HEK293 (cell line): Measurements from ENCODE around the gene RILPL1.

Experiments used
- ATF2 ChIP-seq: fragments of 450-650 bp; formaldehyde crosslinking; IDR thresholded peaks from 2 replicates; pipeline ENCODE4 v1.5.1; 2016; ENCODE audit warnings: missing biosample characterization, missing genetic modification characterization, low read depth
- CTCF ChIP-seq: fragments of 450-650 bp; formaldehyde crosslinking; IDR thresholded peaks from 2 replicates; pipeline ENCODE4 v1.5.1; 2016; ENCODE audit warnings: missing biosample characterization, missing genetic modification characterization
- MEIS1 ChIP-seq: sonication (generic); formaldehyde crosslinking; IDR thresholded peaks from 2 replicates; pipeline ENCODE4 v1.8.1; 2022; ENCODE audit warnings: missing genetic modification reagents, mild to moderate bottlenecking, borderline replicate concordance
- MZF1 ChIP-seq: fragments of 450-650 bp; formaldehyde crosslinking; IDR thresholded peaks from 2 replicates; pipeline ENCODE4 v1.5.1; 2017; ENCODE audit warnings: missing biosample characterization, missing genetic modification characterization, borderline replicate concordance
- ZBTB1 ChIP-seq: fragments of 450-650 bp; formaldehyde crosslinking; IDR thresholded peaks from 2 replicates; pipeline ENCODE4 v1.5.1; 2016; ENCODE audit warnings: missing biosample characterization, missing genetic modification characterization
- ZNF169 ChIP-seq: fragments of 450-650 bp; formaldehyde crosslinking; IDR thresholded peaks from 2 replicates; pipeline ENCODE4 v1.5.1; 2016; ENCODE audit warnings: missing biosample characterization, missing genetic modification characterization
- ZNF223 ChIP-seq: fragments of 450-650 bp; formaldehyde crosslinking; IDR thresholded peaks from 2 replicates; pipeline ENCODE4 v1.5.1; 2016; ENCODE audit warnings: missing biosample characterization, missing genetic modification characterization
- ZNF266 ChIP-seq: fragments of 450-650 bp; formaldehyde crosslinking; IDR thresholded peaks from 2 replicates; pipeline ENCODE4 v1.5.1; 2016; ENCODE audit warnings: missing biosample characterization, missing genetic modification characterization, low read depth
- ZNF274 ChIP-seq, 2 experiments: fragments of 200-500 bp in 1 of 2; fragments of 450-650 bp in 1 of 2; sonication (Bioruptor generic) in 1 of 2; formaldehyde crosslinking in 1 of 2; IDR thresholded peaks; 2 replicates each; pipeline versions ENCODE4 v1.5.1 to v1.6.1; 2014 to 2016; ENCODE audit warnings: borderline replicate concordance in 1 of 2, inconsistent platforms in 1 of 2, low read length in 1 of 2, missing biosample characterization in 1 of 2, missing genetic modification characterization in 1 of 2
- ZNF292 ChIP-seq: fragments of 450-650 bp; formaldehyde crosslinking; IDR thresholded peaks from 2 replicates; pipeline ENCODE4 v1.5.1; 2016; ENCODE audit warnings: low read depth, missing biosample characterization, missing genetic modification characterization, borderline replicate concordance
- ZNF324 ChIP-seq: fragments of 450-650 bp; formaldehyde crosslinking; IDR thresholded peaks from 2 replicates; pipeline ENCODE4 v1.5.1; 2016; ENCODE audit warnings: missing biosample characterization, missing genetic modification characterization
- ZNF404 ChIP-seq: fragments of 450-650 bp; formaldehyde crosslinking; IDR thresholded peaks from 2 replicates; pipeline ENCODE4 v1.5.1; 2017; ENCODE audit warnings: missing biosample characterization, missing genetic modification characterization
- ZNF423 ChIP-seq: fragments of 450-650 bp; formaldehyde crosslinking; IDR thresholded peaks from 2 replicates; pipeline ENCODE4 v1.5.1; 2016; ENCODE audit warnings: missing biosample characterization, missing genetic modification characterization
- ZNF48 ChIP-seq: fragments of 450-650 bp; formaldehyde crosslinking; IDR thresholded peaks from 2 replicates; pipeline ENCODE4 v1.5.1; 2016; ENCODE audit warnings: missing biosample characterization, missing genetic modification characterization
- ZNF560 ChIP-seq: fragments of 450-650 bp; formaldehyde crosslinking; IDR thresholded peaks from 2 replicates; pipeline ENCODE4 v1.5.1; 2017; ENCODE audit warnings: missing biosample characterization, missing genetic modification characterization, borderline replicate concordance
- ZNF785 ChIP-seq: fragments of 450-650 bp; formaldehyde crosslinking; IDR thresholded peaks from 2 replicates; pipeline ENCODE4 v1.5.1; 2016; ENCODE audit warnings: missing biosample characterization, missing genetic modification characterization
- ZNF791 ChIP-seq: fragments of 450-650 bp; formaldehyde crosslinking; IDR thresholded peaks from 2 replicates; pipeline ENCODE4 v1.5.1; 2016; ENCODE audit warnings: missing biosample characterization, missing genetic modification characterization
- ZXDB ChIP-seq: fragments of 450-650 bp; formaldehyde crosslinking; IDR thresholded peaks from 2 replicates; pipeline ENCODE4 v1.5.1; 2016; ENCODE audit warnings: missing biosample characterization, missing genetic modification characterization
- TF ChIP-seq, protein P1 (sequence below): fragments of 450-650 bp; formaldehyde crosslinking; IDR thresholded peaks from 2 replicates; pipeline ENCODE4 v1.5.1; 2016; ENCODE audit warnings: missing biosample characterization, missing genetic modification characterization, borderline replicate concordance
- TF ChIP-seq, protein P2 (sequence below): fragments of 450-650 bp; formaldehyde crosslinking; IDR thresholded peaks from 2 replicates; pipeline ENCODE4 v1.5.1; 2016; ENCODE audit warnings: missing biosample characterization, missing genetic modification characterization
- TF ChIP-seq, protein P3 (sequence below): fragments of 450-650 bp; formaldehyde crosslinking; conservative IDR thresholded peaks from 2 replicates; pipeline ENCODE4 v1.5.1; 2016; ENCODE audit warnings: low read depth, missing biosample characterization, missing genetic modification characterization
- TF ChIP-seq, protein P4 (sequence below): fragments of 450-650 bp; formaldehyde crosslinking; IDR thresholded peaks from 2 replicates; pipeline ENCODE4 v1.5.1; 2016; ENCODE audit warnings: missing biosample characterization, missing genetic modification characterization

Gene RILPL1

DNA sequence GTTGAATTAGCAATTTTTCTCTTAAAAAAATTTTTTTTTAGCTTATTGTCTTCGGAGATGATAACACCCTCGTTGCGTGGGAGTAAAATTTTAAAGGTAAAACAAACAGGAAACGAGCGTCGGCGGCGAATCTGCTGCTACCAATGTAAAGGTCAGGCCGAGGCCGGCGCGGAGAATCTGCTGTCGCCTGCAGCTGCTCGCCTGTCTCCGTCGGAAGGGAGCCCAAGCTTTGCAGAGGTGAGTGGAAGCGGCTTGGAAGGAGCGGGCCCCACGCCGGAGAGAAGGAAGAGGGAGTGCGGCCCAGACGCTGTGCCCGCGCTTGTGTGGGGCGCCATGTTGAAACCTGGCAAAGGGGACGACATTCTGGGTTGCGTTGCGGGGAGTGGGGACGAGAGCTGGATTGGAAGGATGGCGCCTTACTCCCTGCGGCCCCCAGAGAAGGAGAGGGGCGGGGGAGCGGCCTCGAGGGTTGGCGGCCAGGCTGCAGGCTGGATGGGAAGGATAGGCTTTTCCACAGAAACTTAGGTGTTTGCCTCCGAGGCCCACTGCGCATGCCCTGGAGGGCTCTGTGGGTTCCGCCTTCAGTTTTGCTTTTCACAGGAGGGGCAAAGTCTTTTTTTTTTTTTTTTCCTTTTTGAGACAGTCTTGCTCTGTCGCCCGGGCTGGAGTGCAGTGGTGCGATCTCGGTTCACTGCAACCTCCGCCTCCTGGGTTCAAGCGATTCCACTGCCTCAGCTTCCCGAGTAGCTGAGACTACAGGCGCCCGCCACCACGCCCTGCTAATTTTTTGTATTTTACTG, 75.3 kb downstream of the RILPL1 start, which contains the start of gene SNRNP35 (continued):
- TF ChIP-seq ZNF48 (tag by site-specific recombination) (no peak), ZNF423 (tag by site-specific recombination) (no peak), ATF2 (tag by site-specific recombination) (no peak), CTCF (tag by site-specific recombination) (no peak), ZNF169 (tag by site-specific recombination) (no peak), ZNF560 (tag by site-specific recombination) (no peak), ZNF404 (tag by site-specific recombination) (no peak), ZNF223 (no peak), ZNF791 (tag by site-specific recombination) (no peak), MEIS1 (CRISPR knock-in tag) (no peak), ZXDB (tag by site-specific recombination) (peak; percentile 96), ZNF292 (tag by site-specific recombination) (no peak), ZNF274 (IDR thresholded peaks at IDR 0.05; ENCODE audit: low read length) (no peak), ZNF274 (tag by site-specific recombination; IDR thresholded peaks at IDR 0.05; ENCODE audit: borderline replicate concordance) (no peak), ZNF324 (tag by site-specific recombination) (peak; percentile 91), MZF1 (peak; percentile 96), ZNF785 (tag by site-specific recombination) (no peak; the same call in 1 of the 2 replicates), ZNF266 (tag by site-specific recombination) (no peak), ZBTB1 (tag by site-specific recombination) (no peak)
- TF ChIP-seq, protein P1, sequence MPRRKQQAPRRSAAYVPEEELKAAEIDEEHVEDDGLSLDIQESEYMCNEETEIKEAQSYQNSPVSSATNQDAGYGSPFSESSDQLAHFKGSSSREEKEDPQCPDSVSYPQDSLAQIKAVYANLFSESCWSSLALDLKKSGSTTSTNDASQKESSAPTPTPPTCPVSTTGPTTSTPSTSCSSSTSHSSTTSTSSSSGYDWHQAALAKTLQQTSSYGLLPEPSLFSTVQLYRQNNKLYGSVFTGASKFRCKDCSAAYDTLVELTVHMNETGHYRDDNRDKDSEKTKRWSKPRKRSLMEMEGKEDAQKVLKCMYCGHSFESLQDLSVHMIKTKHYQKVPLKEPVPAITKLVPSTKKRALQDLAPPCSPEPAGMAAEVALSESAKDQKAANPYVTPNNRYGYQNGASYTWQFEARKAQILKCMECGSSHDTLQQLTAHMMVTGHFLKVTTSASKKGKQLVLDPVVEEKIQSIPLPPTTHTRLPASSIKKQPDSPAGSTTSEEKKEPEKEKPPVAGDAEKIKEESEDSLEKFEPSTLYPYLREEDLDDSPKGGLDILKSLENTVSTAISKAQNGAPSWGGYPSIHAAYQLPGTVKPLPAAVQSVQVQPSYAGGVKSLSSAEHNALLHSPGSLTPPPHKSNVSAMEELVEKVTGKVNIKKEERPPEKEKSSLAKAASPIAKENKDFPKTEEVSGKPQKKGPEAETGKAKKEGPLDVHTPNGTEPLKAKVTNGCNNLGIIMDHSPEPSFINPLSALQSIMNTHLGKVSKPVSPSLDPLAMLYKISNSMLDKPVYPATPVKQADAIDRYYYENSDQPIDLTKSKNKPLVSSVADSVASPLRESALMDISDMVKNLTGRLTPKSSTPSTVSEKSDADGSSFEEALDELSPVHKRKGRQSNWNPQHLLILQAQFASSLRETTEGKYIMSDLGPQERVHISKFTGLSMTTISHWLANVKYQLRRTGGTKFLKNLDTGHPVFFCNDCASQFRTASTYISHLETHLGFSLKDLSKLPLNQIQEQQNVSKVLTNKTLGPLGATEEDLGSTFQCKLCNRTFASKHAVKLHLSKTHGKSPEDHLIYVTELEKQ (tag by site-specific recombination), result no peak
- TF ChIP-seq, protein P2, sequence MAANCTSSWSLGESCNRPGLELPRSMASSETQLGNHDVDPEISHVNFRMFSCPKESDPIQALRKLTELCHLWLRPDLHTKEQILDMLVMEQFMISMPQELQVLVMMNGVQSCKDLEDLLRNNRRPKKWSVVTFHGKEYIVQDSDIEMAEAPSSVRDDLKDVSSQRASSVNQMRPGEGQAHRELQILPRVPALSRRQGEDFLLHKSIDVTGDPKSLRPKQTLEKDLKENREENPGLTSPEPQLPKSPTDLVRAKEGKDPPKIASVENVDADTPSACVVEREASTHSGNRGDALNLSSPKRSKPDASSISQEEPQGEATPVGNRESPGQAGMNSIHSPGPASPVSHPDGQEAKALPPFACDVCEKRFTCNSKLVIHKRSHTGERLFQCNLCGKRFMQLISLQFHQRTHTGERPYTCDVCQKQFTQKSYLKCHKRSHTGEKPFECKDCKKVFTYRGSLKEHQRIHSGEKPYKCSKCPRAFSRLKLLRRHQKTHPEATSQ (tag by site-specific recombination), result peak; percentile 93; the same call in 1 of the 2 replicates
- TF ChIP-seq, protein P3, sequence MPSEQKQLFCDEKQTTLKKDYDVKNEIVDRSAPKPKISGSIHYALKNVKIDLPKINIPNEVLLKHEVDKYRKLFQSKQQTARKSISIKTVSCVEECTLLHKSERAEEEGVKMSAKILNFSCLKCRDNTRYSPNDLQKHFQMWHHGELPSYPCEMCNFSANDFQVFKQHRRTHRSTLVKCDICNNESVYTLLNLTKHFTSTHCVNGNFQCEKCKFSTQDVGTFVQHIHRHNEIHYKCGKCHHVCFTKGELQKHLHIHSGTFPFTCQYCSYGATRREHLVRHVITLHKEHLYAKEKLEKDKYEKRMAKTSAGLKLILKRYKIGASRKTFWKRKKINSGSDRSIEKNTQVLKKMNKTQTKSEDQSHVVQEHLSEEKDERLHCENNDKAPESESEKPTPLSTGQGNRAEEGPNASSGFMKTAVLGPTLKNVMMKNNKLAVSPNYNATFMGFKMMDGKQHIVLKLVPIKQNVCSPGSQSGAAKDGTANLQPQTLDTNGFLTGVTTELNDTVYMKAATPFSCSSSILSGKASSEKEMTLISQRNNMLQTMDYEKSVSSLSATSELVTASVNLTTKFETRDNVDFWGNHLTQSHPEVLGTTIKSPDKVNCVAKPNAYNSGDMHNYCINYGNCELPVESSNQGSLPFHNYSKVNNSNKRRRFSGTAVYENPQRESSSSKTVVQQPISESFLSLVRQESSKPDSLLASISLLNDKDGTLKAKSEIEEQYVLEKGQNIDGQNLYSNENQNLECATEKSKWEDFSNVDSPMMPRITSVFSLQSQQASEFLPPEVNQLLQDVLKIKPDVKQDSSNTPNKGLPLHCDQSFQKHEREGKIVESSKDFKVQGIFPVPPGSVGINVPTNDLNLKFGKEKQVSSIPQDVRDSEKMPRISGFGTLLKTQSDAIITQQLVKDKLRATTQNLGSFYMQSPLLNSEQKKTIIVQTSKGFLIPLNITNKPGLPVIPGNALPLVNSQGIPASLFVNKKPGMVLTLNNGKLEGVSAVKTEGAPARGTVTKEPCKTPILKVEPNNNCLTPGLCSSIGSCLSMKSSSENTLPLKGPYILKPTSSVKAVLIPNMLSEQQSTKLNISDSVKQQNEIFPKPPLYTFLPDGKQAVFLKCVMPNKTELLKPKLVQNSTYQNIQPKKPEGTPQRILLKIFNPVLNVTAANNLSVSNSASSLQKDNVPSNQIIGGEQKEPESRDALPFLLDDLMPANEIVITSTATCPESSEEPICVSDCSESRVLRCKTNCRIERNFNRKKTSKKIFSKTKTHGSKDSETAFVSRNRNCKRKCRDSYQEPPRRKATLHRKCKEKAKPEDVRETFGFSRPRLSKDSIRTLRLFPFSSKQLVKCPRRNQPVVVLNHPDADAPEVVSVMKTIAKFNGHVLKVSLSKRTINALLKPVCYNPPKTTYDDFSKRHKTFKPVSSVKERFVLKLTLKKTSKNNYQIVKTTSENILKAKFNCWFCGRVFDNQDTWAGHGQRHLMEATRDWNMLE (tag by site-specific recombination), result peak; percentile 64; the same call in 1 of the 2 replicates
- TF ChIP-seq, protein P4, sequence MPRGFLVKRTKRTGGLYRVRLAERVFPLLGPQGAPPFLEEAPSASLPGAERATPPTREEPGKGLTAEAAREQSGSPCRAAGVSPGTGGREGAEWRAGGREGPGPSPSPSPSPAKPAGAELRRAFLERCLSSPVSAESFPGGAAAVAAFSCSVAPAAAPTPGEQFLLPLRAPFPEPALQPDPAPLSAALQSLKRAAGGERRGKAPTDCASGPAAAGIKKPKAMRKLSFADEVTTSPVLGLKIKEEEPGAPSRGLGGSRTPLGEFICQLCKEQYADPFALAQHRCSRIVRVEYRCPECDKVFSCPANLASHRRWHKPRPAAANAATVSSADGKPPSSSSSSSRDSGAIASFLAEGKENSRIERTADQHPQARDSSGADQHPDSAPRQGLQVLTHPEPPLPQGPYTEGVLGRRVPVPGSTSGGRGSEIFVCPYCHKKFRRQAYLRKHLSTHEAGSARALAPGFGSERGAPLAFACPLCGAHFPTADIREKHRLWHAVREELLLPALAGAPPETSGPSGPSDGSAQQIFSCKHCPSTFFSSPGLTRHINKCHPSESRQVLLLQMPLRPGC, result peak; percentile 80
